Activated CD4-positive, alpha-beta T cell treated with anti-CD3 and anti-CD28 coated beads, Interleukin-10, Interleukin-2, amounts not matched to agents 100 ng/mL and 50 ng/mL, durations not matched to agents 16 hours and 8 hours (primary cell): Measurements from ENCODE around the gene SLC16A2.
A peak's percentile ranks its signal among the peaks of the same experiment; 100 is the strongest.

Experiments used
- DNase-seq: peaks from one replicate; pipeline ENCODE4 v3.0.0-alpha.2; 2020

SLC16A2 gene

DNA sequence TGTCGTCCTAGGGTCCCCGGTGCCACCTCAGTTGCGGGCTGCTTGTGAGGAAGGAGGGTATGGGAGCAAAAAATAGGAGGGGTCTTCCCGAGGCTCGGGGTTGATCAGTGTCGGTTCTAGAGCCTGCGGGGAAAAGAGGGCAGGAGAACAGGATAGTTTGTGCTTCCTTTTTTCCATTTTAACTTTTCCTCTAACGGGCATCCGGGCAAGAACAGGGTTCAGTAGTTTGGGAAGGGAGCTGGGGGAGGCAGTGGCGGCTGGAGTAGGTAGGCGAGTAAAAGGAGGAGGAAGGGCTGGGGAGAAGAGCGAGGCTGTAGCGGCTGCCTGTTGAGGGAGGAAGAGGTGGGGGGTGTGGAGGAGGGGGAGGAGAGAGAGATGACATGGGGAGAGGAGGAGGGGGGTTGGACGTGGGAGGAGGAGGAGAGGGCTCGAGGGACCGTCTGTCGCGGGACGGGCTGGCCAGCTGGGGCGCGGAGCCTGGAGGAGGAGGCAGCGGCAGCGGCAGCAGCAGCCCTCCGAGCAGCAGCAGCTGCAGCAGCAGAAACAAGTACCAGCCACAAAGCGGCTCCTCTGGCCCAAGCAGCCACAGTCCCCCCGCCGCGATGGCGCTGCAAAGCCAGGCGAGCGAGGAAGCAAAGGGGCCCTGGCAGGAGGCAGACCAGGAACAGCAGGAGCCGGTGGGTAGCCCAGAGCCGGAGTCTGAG is at the start of gene SLC16A2:
Gene SLC16A2 (plus strand): TSS at position 458 of the 704 bp plus-strand sequence. CDS start 145 bp downstream, at position 603.
- peak; percentile 13 for DNase-seq

DNA sequence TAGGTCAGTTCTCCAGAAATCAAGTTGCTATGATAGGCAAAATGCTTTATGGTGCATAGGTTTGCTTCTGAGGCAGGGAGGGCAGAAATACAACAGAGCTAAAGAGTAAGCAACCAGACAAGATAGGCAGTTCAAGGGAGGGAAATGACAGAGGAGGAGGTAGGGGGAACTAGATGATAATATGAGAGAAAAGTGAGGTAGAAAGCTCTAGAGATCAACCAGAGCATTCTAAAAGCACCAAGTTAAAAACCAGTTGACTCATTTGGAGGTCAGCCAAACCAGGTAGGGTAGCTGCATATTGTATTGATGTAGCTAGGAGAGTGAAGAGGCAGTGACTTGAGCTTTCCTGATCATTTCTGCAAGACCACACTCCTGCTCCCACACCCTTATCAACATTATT is 49.0 kb upstream of the SLC16A2 start:
- DNase-seq, result no peak

DNA sequence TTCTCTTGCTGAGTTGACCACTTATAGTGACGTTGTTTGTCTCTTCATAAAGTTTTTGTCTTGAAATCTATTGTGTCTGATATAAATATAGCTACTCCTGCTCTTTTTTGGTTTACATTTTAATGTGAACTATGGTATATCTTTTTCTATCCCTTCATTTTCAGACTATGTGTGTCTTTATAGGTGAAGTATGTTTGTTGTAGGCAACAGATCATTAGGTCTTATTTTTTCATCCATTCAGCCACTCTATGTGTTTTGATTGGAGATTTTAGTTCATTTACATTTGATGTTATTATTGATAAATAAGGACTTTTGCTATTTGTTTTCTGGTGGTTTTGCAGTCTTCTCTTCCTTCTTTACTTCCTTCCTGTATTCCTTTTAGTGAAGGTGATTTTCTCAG is 44.0 kb upstream of the SLC16A2 start:
- DNase-seq, result no peak

DNA sequence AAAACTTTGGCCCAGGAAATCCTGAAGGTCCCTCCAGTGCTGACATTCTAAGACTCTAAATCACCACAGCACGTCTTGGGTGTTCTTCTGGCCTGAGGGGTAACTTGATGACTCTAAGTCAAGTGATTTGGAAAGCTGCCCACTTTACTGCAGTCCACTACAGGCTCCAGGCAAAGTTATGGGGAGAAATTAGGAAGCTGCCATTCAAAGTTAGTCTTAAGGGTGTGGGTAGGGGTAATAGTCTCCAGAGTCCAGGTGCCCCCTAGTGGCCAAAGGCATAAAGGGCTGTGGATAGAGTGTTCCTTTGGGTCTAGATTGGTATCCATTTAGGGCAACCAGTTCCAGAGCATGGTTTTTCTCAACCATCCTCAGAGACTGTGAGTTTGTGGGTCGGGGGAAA is 38.7 kb upstream of the SLC16A2 start:
- DNase-seq, result peak; percentile 68

DNA sequence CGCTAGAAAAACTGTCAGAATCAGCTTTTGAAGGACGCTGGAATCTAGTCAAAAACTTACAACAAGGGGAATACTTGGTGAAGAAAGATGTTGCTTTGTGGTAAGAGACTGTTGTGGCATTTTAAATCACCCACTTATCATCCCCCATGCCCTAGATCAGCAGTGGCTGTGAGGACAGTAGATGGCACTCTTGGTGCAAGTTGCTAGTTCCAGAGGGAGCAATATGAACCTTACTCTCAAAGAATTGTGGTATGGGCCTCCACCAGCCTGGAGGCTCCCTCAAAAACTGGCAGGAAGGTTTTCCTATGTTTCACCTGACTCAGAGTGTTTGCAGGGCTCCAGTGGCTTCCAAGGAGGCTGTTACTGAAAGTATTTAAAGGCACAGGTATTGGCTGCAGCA is 37.7 kb upstream of the SLC16A2 start:
- DNase-seq, result peak; percentile 24

DNA sequence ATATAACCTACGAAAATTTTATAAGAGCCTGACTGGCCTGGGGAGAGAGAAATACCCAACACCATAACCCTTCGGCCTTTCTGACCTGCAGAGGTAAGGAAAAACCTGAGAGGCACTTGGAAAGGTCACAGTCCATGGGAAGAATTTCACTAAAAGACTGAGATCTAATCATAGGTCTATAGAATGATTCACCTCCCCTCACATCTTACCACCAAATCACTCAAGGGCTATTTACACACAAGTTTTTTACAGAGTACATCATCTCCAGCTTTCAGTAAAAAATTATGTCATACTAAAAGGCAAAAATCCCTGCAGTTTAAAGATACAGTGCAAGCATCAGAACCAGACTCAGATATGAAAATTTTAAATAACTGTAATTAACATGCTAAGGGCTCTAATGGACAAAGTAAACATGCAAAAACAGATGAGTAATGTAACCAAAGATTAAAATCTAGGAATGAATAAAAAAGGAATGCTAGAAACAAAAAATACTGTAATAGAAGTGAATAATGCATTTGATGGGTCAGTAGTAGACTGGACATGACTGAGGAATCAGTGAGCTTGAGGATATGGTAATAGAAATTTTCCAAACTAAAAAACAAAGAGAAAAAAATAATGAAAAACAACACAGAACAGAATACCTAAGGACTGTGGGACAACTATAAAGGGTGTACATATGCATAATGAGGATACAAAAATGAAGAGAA is 32.1 kb upstream of the SLC16A2 start:
- no peak for DNase-seq

DNA sequence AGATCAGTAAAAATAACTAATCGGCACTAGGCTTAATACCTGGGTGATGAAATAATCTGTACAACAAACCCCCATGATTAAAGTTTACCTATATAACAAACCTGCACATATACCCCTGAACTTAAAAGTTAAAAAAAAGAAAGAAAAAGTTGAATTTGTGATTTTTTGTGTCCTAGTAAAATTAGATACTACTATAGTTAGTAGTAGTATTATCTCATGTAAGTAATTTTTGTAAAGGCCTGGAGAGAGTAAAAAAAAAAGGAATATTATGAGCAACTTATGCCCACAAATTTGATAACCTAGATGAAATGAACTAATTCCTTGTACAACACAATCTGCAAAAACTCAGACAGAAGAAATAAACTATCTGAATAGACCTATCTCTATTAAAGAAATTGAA is 25.7 kb upstream of the SLC16A2 start:
- DNase-seq, result no peak

DNA sequence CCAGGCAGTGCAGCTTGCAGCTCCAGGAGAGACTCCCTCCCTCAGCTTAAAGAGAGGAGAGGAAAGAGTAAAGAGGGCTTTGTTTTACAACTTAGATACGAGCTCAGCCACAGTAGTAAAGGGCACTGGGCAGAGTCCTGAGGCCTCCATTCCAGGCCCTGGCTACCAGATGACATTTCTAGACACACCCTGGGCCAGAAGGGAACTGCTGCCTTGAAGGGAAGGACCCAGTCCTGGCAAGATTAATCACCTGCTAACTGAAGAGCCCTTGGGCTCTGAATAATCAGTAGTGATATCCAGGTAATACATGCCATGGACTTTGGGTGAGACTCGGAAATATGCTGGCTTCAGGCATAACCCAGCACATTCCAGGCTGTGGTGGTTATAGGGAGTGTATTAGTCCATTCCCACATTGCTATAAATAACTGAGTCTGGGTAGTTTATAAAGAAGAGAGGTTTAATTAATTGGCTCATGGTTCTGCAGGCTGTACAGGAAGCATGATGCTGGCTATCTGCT is 15.3 kb upstream of the SLC16A2 start:
- DNase-seq, result no peak

DNA sequence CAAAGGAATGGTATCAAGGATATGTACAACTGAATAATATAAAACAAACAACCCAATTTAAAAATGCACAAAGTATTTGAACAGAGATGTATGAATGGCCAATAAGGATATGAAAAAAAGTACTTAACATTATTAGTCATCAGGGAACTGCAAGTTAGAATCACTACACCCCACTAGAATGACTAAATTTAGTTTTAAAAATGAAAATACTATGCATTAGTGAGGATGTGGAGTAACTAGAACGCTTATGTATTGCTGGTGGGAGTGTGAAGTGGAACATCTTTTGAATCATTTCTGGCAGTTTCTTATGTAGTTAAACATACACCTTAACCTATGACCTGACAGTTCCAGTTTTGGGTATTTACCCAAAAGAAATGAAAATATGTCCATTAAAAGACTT is 13.0 kb upstream of the SLC16A2 start:
- no peak for DNase-seq

DNA sequence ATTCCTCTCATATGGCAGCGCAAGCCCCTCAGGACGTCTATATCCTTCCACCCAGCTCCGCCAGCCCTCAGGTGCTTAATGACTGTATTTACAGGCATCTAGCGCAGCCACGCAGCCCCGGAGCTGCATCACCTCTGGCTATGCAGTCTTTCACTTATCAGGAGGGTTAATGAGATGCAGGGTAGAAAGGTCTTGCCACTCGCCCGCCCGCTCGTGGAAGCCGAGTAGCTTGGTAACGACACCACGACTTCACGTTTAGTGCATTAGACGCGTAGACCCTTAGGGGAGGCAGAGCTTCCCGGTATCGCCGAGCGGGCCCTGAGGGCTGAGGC is 1.5 kb upstream of the SLC16A2 start:
- DNase-seq, result no peak

DNA sequence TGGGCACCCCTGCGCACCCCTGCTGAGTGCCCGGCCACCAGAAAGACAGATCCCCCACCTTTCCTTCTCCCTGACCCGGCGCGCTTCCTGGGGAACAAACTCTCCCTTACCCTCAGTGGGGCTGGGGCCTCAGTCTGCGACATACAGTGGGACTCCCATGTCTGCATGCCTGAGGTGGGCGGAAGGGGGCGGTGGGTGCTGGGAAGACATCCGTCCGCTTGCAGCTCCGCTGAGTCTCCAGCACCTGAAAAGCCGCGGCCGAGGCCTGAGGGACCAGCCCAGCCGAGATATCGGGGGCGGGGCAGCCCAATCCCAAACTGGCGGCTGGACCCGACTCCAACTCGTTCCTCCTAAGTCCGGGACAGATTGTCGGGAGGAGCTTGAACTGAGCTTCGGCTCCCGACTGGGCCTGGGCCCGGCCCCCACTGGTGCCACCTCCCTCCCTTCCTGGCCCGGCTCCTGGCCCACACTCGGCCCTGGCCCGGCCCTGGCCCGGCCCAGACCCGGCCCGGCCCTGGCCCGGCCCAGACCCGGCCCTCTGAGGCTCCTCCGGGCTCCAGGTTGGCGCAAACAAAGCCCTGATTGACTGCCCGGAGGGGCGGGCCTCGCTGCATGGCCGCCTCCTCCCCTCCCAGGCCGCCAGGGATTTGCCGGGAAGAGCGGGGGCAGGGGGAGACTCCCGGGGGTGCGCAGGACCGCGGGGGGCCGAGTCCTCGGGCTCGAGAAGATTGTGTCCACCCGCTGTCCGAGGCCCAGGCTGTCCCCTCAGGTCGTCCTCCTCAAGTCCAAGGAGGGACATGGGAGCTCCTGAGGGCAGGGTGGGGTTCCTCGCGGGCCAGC is 877 bp upstream of the SLC16A2 start:
- no peak for DNase-seq

DNA sequence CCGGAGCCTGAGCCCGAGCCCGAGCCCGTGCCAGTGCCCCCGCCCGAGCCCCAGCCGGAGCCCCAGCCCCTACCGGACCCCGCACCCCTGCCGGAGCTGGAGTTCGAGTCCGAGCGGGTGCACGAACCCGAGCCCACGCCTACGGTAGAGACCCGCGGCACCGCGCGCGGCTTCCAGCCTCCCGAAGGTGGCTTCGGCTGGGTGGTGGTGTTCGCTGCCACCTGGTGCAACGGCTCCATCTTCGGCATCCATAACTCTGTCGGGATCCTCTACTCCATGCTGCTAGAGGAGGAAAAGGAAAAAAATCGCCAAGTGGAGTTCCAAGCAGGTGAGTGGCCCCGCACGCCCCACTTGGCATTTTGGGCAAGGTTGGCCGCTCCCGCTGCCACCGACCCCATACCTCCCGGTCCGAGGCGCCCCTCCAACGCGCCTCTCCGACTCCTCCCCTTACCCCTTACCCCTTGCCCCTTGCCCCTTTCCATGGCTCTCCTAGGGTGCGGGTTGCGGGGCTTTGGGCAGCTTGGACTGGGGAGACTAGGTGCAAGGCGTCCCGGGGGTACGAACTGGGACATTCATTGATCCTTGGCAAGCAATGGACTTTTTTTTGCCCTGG is 553 bp downstream of the SLC16A2 start:
- DNase-seq, result no peak

DNA sequence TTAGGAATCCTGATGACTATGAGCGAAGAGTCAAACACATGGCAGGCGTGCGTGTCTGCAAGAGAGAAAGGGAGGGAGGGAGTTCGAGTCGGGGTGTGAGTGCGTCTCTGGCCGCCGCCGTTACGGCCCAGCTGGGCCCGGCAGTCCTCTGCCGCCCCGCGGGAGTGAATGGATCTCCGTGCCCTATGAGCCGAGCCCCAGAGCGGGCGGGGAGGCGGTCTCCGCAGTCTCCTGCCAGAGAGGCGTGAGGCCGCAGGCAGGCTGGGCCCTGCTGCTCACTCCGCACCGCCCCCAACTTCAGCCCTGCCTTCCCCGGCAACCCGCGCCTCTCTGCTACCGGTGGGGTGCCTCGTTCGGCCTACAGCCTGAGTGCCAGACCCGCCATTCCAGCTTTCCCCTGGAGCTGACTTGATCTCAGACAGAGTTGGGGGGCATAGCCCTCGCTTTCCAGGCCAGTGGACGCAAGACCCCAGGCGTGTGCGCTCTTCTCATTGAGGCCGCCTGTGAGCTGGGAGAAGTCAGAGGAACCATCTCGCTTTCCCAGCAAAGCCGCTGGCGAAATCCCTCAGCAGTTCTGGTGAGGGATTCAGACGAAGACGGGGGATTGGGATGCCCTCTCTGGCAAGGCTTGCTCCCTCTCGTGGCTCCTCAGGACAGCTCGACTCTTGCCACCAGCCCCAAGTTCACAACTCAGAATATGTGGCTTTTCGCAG is 1.4 kb downstream of the SLC16A2 start:
- no peak for DNase-seq

DNA sequence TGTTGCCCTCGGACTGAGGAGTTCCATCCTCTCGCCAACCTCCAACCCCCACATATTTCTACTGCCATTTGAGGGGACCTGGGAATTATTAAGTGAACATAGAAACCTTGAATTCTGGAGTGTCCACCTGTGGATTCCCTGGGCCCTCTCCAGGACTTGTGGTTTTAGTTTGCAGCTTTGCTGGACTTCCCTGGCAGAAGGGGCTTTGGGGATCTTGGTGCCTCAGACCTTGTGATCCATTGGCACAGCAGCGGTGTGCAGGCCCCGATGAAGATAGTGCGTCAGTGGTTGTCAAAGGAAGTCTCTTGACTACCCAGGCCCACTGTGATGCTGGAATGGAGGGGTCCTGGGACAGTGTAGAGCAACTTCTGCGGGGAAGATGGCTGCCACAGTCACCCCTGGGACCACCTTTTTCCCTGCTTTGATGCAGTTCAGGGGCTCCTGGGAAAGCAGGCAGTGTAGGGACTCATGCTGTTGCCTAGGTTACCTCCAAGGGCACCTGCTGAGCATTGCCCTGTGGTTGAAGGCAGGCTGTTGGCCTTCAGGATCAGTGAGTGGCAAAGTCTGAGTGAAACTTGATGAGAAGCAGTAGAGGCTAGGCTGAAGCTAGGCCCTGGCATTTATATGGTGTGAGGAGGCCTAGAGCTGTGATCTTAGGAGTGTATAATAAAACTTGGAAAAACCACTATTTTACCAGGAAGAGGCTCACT is 2.2 kb downstream of the SLC16A2 start:
- no peak for DNase-seq

DNA sequence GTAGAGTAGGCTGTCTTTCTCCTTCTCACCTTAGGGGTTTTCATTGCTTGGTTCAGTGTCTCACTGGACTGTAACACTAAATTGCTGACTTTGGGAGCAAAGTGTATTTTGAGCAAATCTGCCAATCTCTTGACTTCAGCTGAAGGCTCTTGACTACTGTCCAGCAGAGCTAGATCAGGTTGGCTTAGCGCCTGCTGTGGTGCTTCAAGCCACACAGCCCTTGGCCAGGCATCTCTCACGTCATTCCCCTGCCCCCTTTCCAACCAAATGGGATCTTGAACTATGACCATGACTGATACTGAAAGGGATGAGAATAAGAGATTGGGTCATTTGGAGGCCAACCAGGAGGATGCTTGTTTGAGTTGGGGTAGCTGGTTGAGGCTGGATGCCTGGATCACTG is 4.8 kb downstream of the SLC16A2 start:
- DNase-seq, result no peak

DNA sequence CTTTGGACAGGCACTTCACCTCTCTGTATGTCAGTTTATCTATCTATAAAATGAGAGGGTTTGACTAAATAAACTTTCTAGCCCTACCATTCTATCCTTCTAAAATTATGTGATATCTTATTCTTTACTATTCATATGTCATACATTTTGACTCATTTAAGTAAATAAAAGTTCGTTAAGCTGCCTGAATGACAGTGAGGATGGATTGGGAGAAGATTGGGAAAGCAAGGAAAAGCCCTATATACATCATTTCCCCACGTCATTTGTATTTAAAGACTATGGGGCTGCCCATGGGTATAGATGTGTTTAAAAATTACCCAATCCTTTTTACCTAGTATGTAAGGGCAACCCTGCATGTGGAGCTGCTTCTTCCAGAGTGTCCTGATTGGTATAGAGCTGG is 5.3 kb downstream of the SLC16A2 start:
- DNase-seq, result no peak

DNA sequence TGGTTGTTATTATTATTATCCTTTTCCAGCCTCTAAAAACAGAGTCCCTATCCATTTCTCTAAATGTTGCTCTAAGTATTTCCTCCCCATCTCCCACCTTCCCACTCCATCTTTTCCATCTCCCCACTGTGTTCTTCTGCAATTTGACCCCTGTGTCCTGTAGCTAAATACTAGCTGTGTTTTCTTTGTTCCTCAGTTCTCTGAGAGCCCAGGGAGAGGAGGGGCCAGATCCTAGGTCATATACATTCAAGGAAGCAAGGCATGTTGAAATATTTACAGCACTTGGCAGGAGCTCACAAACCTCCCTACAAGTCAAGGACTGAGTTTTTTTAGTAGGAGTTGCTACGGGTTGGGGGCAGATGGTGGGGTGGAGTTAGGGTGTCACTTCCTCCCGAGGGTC is 10.5 kb downstream of the SLC16A2 start:
- no peak for DNase-seq

DNA sequence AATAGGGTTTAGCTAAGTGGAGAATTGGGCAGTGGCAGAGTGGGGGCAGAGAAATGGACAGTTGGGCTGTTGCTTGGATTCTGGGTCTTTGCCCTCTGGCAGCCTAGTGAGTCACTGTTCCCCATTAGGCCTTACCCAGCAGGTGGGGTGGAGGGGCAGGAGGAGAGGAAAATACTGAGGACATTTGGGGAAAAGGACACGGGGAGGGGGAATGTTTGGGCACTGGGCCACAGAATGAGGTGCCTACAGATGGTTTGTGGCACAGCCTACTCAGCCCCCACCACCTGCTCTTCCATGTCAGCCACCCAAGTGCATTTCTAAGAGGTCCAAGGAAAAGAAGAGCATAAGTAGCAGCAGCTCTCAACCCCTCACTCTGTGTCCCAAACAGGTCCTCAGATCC is 13.0 kb downstream of the SLC16A2 start:
- no peak for DNase-seq

DNA sequence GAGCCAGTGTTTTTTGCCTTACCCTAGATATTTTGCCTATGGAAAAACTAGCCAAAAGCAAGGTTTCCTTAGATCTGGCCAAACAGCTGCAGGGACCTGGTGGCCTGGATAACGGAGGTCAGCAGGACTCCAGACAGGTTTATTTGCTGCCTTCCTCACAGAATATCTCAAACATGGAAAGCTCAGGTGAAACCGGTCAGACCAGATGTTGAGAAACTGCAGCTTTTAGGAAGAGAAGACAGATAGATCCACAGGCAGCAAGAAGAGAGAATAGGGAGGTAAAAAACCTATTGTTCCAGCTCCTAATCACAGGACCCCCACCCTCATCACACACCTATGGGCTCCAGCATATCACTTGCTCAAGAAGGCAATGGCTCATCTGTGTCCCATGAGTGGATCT is 16.2 kb downstream of the SLC16A2 start:
- DNase-seq, result no peak

DNA sequence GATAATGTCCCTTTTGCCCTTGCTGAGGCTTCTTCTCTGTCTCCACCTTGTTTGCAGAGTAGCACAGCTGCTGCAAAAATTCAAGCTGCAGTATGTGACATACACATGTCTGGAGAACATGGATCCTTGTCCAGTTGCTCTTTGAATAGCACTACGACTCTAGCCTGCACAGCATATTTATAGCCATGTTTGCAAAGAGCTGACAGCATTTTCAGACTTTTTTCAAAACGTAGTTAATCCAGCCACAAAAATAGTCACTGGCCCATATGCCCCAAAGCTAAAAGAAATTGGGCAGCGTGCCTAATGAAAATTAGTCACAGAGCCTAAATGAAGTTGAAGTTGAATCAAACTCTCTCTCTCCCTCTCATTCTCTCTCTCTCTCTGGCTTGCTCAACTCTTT is 17.5 kb downstream of the SLC16A2 start:
- DNase-seq, result no peak

DNA sequence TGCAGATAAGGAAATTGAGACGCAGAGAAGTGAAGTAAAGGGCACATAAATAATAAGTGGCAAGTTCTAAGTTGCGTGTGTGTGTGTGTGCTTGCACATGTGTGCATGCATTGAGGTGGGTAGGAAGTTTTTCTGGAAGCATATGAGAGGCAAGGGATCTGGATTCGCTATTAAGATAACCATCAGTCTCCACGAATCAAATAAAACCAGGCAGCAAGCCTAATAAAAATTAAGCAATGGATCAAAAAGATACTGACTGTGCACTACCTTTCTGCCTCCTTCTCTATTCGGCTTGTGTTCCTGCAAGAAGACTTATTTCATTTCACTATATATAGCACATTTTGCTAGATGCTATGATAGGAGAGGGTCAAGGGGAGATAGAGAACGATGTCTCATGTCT is 23.8 kb downstream of the SLC16A2 start:
- DNase-seq, result no peak

DNA sequence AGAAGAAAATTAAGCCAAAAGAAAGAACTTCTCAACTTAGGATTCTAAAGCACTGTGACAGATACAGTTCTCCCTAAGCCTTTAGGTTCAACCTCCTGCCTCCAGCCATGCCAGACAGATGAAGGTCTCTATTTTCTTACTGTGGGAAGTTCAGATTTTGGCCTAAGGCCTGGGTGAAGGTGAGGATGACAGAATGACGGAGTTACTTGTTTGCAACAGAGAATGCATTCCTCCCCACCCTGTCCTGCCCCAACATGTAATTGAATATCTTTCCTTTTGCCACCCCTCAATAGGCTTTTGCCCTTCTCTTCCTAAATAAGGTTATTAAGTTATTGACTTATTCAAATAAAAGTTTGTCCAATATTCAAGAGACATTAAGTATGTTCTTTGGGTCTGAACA is 25.6 kb downstream of the SLC16A2 start:
- no peak for DNase-seq
